NK-92 (cell line): ENCODE results near the gene CIAO1.
"Not testable (repeated sequence)": the region's sequence is repeated elsewhere in the genome, so short reads cannot be mapped to it uniquely, and the experiment has no call there.

ENCODE experiments used
- DNase-seq: peaks from one replicate; lab custom pipeline; 2025; ENCODE audit not compliant: unreplicated experiment; lab: John Stamatoyannopoulos, UW

CIAO1 gene

DNA sequence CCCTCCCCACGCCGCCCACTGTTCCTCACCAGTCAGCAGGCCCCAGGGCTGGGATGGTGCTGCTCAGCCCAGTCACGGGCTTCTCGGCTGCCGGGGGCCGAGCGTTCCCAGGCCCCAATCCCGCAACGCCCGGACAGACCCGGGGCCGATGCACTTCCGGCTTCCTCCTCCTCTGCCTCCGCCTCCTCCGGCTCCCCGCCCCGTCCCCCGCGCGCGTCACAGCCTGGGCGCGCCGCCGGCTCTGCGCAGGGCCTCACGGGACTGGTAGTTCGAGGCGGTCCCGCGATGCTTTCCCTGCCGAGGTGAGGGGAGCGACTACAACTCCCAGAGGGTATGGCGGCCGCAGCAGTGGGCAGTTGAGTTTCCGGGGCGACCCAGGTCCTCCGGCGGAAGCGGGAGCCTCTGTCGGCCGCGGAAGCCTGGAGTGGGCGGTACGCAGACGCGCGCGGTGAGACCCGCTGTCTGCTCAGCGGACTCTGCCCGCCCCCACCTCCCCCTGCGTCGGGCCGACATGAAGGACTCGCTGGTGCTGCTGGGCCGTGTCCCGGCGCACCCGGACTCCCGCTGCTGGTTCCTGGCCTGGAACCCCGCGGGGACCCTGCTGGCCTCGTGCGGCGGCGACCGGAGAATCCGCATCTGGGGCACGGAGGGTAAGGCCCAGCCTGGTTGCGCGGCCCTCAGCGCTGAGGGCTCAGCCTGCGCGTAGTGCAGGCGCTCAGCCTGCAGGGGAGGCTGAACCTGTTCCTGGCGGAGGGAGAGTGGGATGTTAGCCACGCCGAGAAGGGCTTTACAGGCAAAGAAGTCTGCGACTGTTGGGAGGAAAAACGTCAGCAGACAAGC is at the start of gene CIAO1, which contains the start of gene TMEM127:
TSS of gene CIAO1 (plus strand) at position 386 of the 840 bp plus-strand sequence. CDS start at position 512, 126 bp downstream.
TSS of gene TMEM127 (minus strand) at position 158 of the 840 bp plus-strand sequence. CDS start 616 bp downstream, outside the sequence.
- peak; percentile 81 for DNase-seq

DNA sequence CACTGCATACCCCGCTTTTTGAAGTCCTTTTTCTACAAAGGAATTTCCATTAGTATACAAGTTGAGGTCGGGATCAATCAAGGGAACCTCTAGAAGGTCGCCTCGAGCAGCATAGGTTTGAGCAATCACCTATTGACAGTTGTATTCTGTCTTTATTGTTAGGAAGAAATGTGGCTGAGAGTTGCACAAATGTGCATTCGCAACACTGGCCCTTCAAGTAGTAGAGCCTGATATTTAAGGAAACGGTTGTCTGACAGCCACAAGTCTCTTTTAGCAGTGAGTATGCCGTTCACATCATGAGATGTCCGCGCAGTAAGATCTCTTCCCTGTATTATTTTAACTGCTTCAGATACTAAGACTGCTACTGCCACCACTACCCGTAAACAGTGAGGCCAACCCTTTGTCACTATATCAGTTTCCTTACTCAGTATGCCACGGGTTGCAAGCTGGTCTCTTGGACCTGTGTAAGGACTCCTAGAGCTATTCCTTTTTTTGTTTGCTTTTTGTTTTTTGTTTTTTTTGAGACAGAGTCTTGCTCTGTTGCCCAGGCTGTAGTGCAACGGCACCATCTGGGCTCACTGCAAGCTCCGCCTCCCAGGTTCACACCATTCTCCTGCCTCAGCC is 47.4 kb upstream of the CIAO1 start:
- no peak for DNase-seq

DNA sequence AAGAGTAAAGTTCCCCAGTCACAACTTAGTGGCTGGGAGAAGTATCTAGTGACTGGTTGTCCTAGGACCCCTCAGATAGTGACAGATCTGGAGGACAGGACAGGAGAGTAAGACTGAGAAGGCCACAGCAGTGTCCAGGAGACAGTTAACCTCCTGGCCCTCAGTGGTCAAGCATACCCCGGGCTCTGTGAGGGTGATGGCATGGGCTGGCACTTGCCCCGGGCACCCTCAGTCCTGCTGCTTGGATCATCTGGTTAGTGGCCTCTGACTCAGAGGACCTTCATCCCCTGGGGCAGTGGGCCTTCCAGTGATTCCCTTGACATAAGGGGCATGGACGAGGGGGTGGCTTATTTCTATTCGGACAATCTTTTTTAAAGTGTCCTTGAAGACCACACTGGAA is 46.1 kb upstream of the CIAO1 start:
- not testable (repeated sequence) for DNase-seq

DNA sequence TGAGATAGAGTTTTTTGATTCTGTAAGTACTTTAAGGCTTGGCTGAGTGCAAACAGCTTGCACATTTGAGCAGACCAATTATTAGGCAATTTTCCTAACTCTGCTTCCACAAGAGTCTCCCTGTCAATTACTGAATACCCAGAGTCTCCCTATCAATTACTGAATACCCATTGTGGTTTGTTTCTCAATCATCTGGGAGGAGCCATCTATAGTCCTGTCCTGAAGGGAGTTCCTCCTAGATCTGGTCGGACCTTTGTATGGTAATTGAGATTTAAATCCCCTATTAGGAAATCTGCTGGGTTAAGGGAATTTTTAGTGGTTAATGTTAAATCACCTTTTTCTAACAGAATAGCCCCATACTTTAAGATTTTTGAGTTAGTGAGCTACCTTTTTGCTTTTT is 44.9 kb upstream of the CIAO1 start:
- DNase-seq: not testable (repeated sequence)

DNA sequence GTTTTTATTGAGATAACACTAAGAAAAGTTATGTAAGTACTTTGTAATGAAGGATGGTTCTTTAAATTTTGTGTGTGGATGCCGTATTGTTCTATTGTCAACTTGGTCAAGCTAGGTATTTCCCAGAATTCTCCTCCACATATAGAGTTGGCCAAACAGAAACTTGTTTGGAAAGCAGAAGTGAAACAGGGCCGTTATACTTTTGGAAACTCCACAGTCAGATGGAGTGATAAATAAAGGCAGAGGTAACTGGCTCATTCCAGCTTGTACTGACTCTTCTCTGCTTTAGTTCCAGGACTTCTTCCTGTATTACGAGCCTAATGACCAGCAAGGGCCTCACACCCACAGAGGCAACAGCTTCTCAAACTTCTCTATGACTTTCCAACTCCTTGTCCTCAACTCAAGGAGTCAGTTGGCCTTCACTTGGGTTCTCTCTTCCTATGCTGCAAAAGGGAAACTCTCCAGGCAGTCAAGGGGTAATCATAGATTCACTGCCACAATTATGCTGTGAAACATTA is 41.0 kb upstream of the CIAO1 start:
- no peak for DNase-seq

DNA sequence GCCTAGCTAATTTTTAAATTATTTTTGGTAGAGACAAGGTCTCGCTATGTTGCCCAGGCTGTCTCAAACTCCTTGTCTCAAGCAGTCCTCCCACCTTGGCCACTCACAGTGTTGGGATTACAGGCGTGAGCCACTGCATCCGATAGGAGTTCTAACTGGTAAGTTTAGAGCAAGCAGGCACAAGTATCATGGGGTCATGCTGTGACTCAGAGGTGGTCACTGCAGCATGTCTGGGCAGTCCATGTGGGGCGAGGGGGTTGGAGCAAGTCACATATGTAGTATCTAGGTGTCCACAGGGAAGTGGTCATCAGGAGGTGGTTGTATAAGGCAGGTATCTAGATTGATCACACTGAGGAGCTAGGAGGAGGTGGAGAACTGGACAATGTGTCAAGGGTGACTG is 34.7 kb upstream of the CIAO1 start:
- no peak for DNase-seq

DNA sequence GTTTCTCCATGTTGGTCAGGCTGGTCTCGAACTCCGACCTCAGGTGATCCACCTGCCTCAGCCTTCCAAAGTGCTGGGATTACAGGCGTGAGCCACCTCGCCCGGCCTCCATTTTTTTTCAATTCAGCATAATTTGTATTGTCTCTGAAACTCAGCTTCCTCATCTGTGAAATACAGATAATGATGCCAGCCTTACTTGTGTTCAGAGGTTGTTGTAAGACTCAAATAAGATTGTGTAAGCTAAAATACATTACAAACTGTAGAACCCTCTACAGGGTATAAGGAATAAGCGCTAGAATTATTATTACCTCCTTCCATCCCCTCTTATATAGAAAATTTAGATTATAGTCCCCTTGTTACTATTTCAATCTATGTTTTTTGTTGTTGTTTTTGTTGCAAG is 32.6 kb upstream of the CIAO1 start:
- DNase-seq: no peak

DNA sequence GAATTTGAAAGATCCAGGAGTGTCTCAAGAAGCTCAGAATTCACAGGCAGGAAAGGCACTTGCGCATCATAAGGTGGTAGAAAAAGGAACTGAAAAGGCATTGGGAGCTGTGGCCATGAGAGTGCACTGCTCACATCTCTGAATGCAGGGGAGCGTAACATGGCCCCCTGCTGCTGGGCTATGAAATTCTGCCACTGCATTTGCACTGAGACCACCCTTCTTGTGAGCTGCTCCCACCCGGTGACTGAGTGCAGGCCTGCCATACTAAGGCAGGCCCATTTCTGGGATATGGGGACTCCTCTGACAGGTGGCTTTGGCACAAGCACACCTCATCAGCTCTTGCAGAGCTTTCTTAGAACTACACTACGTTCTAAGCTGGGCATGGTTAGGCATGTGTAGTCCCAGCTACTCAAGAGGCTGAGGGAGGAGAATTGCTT is 32.1 kb upstream of the CIAO1 start:
- no peak for DNase-seq

DNA sequence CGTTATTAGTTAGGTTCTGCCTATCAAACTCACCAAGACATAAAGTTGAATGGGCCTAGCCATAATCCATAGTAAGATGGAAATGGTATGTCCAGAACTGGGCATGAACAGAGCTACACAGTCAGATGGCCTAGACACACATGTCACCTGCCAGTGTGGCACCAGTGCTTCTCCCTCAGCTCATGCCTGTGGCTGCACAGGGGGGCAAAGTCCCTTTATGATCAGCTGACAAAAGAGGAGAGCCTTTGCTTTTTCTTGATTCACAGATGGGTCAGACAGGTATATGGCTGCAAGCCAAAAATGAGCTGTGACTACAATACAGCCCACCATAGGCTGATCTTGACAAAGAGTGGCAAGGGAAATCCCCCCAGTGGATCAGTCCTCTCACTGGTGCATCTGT is 29.1 kb upstream of the CIAO1 start:
- no peak for DNase-seq

DNA sequence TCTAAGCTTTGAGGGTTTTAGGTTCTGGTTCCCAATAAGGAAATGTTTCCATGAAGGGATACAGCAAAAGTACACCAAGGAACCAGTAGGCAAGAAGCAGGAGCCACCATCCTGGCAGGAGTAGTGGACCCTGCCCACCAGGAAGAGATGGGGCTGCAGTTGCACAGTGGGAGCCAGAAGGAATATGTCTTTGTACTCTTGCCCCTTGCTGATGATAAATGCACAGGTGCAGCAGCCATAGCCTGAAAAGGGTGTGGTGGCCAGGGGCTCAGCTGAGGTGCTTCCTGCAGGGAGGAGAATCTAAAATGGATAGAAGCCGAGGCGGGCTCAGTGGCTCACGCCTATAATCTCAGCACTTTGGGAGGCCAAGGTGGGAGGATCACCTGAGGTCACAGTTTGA is 27.8 kb upstream of the CIAO1 start:
- no peak for DNase-seq

DNA sequence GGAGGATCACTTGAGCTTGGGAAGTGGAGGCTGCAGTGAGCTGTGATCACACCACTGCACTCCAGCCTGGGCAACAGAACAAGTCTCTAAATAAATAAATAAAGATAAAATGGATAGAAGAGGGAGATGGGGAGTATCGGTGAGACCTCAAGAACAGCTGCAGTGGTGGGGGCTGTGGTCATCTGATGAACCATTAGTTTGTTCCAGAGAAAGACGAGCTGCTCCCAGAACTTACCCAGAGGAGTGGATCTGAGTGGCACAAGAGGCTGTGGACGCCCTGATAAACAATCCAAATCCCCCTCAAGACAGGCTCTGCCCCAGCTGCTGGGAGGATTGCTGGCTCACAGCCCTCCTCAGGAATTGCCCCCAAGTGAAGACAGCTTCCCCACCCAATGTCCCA is 26.9 kb upstream of the CIAO1 start:
- no peak for DNase-seq

DNA sequence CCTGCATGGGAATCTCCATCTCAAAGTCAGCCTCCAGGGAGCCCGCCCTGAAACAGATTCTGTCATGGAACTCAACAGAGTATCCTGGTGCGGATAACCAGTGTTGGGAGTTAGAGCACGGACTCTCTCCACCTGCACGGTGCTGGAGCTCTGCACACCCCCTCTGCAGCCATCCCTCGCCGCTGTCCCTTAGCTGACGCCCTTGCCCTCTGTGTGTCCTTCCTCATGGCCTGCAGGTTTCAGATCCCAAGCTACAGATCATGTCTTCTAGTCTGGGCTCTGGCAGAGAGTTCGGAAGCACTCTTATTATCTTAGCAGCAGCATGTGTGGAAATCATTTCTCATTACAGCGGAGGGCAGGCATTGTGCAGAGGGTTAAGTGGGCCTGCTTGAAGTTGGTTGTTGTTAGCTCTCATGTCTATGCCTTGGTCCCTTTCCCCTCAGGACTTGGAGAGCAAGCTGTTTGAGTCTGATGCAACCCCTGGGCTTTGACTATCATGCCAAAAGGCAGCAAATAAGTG is 26.2 kb upstream of the CIAO1 start:
- DNase-seq: no peak

DNA sequence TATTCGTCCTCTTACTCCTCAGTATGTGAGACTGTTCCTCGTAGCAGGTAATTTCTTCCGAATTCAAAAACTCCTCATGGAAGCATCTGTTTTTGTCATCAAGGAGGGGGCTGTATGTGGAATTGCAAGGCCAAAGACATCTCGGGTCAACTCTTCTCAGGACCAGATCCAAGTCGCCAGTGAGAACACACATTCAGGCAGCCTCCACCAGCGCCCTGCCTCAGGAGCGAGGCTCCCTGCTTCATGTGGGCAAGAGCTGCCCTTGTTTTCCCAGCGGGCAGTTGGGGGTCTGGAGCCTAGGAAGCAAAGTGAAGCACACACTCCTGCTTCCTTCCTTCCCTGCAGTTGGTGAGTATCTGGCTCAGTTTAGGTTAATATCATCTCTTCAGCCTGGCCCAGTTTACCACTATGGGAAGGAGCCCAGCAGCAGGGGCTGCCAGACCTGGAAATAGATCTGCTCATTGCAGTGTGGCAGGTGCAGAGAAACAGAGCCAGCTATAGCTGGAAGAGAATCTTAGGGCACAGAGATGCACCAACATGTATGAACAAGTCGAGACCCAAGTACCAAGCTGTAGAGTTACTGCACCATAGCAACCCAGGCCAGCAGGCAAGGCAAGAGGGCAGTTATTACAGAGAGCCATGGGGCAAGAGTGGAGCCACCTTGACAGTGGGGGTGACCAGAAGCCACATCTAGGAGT is 25.5 kb upstream of the CIAO1 start:
- no peak for DNase-seq

DNA sequence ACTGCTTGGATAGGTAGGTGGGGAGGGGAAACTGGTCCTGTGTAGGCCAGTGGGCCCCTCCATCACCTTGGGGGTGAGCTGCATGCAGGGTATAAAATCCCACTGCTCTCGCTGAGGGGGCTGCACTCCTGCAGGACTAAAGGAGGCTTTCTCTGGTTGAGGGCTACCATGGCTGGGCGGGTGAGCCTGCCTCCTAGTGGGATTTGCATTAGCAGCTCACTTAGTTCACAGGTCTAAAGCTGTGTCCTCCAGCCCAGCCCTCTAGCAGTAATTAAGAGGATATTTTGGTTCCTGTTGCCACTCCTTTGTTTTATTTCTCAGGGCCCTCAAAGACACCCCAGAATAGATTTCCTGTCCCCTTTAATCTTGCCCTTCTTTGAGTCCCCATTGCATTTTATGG is 24.8 kb upstream of the CIAO1 start:
- DNase-seq: no peak

DNA sequence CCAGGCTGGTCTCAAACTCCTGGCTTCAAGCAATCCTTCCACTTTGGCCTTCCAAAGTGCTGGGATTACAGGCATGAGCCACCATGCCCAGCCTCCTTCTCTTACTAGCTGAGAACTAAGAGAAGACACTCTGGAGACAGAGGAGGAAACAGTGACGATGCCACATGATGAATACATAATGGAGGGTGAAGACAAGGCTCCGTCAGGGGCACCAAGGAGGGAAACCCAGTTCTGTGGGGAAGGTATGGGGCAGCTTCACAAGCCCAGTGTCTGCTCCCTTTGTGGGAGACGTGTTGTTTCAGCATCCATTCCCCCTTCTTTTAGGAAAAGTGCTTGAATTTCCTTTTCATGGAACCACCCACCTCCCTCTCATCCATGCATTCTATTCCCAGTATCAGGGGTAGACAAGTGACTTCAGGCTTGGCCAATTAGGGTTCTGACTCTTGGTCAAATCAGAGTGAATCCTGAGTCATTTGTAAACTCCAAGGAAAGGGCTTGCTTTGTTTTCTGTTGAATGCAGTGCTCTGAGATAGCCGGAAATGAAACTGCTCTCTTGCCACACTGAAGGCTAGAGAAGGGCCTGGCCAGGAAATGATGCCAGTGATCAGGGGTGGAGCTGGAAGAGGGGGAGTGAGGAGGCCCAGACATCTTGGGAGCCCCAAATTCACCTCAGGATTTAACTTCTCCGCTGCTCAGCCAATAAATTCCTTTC is 24.0 kb upstream of the CIAO1 start:
- no peak for DNase-seq

DNA sequence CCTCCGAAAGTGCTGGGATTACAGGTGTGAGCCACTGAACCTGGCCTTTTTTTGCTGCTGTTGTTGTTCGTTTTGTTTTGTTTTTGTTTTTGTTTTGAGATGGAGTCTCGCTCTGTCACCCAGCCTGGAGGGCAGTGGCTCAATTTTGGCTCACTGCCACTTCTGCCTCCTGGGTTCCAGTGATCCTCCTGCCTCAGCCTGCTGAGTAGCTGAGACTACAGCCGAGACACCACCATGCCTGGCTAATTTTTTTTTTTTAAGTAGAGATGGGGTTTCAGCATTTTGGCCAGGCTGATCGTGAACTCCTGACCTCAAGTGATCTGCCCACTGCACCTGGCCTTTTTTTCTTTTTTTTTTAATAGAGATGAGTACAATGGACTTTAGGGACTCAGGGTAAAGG is 22.2 kb upstream of the CIAO1 start:
- no peak for DNase-seq

DNA sequence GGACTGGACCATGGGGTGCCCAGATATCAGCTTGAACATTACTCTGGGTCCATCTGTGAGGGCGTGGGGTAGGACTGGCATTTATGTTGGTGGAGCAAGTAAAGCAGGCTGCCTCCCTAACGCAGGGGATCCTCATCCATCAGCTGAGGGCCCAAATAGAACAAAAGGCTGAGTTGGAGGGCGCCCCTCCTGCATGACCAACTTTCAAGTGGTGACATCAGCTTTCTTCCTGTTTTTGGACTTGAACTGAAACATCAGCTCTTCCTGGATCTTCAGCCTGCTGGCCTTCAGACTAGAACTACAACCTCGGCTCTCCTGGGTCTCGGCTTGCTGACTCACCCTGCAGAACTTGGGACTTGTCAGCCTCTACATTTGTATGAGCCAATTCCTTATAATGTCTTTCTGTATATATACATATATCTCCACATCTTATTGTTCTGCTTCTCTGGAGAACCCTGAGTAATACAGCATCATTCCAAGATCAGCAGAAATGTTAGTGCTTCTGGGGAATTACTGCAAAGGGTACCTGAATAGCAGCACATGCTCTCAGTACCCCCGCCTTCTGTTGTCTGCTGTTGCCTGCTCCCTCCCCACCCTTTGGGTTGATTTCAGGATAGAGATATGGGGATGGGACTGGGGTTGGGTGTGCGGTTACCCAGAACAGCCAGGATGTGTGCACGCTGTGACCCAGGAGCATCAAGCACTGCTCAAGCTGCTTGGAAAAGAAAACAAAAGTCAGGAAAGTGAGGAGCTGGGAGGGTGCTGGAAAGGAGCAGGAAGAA is 20.2 kb upstream of the CIAO1 start:
- no peak for DNase-seq

DNA sequence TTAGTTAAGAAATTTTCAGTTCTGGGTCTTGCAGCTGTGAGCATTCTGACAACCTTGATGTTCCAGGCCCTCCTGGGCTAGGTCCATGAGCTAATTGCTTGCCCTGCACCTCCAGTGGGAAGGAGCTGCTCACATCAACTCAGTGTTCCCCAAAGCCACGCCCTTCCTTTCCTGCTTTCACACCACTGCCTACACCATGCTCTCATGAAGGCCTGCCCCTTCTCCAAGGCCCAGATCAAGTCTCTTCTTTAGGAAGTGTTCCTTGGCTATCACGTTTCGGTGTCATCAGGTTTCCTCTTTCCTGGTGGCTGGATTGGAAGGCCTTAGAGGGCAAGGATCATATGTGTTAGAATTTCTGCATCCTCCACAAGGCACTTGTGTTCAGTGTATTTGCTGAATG is 19.0 kb upstream of the CIAO1 start:
- DNase-seq: no peak

DNA sequence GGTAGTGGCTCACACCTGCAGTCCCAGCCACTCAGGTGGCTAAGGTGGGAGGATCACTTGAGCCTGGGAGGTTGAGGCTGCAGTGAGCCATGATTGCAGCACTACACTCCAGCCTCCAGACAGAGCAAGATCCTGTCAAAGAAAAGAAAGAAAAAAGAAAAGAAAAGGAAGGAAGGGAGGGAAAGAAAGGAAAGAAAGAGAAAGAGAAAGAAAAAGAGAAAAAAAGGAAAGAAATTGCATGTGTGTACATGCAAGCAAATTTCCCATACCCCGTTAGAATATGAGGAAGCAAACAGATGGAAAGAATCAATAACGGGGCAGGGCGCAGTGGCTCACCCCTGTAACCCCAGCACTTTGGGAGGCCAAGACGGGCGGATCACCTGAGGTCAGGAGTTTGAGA is 18.1 kb upstream of the CIAO1 start:
- no peak for DNase-seq

DNA sequence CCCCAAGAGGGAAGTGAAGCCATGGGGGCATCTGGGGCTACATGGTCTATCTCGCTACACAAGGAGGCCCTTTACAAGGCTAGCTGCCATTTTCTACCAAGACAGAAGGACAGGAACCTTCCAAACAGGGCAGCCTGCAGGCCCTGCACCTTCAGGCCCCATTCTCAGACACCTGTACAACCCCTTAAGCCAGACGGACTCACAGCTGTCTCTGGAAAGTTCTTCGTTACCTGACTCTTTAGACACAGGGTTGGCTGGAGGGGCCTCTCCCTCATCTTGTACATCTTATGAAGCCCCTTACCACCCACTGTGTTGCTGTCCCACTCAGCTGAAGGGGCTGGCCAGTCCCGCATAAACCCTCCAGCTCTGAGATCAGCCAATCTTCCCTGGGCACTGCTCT is 17.4 kb upstream of the CIAO1 start:
- DNase-seq: no peak
